ENCODE results near the gene ULK2. TPM values are rescaled to one million over a fixed set of nuclear protein-coding genes. Genes with fewer than 3 reads are reported as not detected.

ULK2 gene
- total and polyA plus RNA-seq, 2 donors (not counting 1 experiment from before 2014, with no cell fraction given): 2.0 to 2.9 TPM

DNA sequence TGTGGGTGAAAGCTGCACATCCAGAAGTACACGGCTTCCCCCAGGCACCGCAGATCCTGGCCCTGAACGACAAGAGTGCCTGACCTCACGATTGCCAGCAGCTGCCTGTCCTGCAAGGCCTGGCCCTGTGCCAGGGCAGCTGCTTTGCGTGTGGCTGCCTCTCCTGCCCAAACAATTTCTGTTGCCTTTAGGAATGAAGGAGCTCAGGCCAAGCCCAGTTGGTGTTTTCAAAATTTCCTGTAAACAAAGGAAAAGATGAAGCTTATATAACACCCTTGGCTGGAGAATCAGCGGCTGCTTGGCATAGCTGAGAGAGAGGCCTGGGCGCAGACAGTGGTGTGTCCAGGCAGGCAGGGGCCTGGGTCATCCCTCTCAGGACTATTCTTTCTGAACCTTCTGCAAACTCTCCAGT, 139.6 kb downstream of the ULK2 start:
- Mint-ChIP-seq H3K27me3 (no peaks in the 10 kb centered on the region), H3K4me3 (no peak overlapping the region), H3K27ac (no peak overlapping the region), H3K4me1 (peaks cover 12% of the 10 kb centered on the region), H3K9me3 (ENCODE audit: insufficient read depth) (no peaks in the 10 kb centered on the region)
- intact Hi-C loops (cut with micrococcal nuclease): no loop called here
- ATAC-seq (ENCODE audit: low read depth): no peak
- CTCF ChIA-PET: interaction anchor here (1.3 to 1.6 kb wide), 3 partner anchors 13 to 34 kb away, joined by 5 to 7 read pairs (median 7); no protein-coding TSS in a partner anchor
- no peaks in the 10 kb centered on the region for H3K36me3 ChIP-seq (replicated peaks in 1 of 2; ENCODE audit: control extremely low read depth in 1 of 2, control insufficient read depth in 1 of 2, extremely low read depth in 1 of 2, insufficient read depth in 2 of 2, low read length in 1 of 2)
- no peak overlapping the region for H3K27ac ChIP-seq (ENCODE audit: low read length in 2 of 2)
- no peaks in the 10 kb centered on the region for H3K9me3 ChIP-seq (ENCODE audit: control extremely low read depth in 1 of 3, control insufficient read depth in 2 of 3, insufficient read depth in 1 of 3, low read length in 2 of 3)
- no peak overlapping the region for H3K4me3 ChIP-seq (ENCODE audit: control extremely low read depth in 1 of 5, extremely low read depth in 1 of 5, insufficient read depth in 1 of 5, low read depth in 2 of 5, low read length in 4 of 5)
- no peak for TF ChIP-seq EZH2 (IDR thresholded peaks at IDR 0.05; ENCODE audit: borderline replicate concordance, insufficient read depth, low read depth, low read length, poor library complexity, severe bottlenecking)
- TF ChIP-seq, protein P1, sequence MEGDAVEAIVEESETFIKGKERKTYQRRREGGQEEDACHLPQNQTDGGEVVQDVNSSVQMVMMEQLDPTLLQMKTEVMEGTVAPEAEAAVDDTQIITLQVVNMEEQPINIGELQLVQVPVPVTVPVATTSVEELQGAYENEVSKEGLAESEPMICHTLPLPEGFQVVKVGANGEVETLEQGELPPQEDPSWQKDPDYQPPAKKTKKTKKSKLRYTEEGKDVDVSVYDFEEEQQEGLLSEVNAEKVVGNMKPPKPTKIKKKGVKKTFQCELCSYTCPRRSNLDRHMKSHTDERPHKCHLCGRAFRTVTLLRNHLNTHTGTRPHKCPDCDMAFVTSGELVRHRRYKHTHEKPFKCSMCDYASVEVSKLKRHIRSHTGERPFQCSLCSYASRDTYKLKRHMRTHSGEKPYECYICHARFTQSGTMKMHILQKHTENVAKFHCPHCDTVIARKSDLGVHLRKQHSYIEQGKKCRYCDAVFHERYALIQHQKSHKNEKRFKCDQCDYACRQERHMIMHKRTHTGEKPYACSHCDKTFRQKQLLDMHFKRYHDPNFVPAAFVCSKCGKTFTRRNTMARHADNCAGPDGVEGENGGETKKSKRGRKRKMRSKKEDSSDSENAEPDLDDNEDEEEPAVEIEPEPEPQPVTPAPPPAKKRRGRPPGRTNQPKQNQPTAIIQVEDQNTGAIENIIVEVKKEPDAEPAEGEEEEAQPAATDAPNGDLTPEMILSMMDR (IDR thresholded peaks at IDR 0.05): no peak
- DNase-seq: no peak
- 51% methylated on average over 7 of the region's 7 CpGs for WGBS (ENCODE audit: insufficient coverage)
- no peaks in the 10 kb centered on the region for H3K27me3 ChIP-seq (replicated peaks in 1 of 4; ENCODE audit: control extremely low read depth in 1 of 4, control insufficient read depth in 3 of 4, insufficient read depth in 4 of 4, low read length in 3 of 4)
- H4K20me1 ChIP-seq (ENCODE audit: control insufficient read depth, insufficient read depth, low read length, poor library complexity, severe bottlenecking): no peaks in the 10 kb centered on the region
- no peak overlapping the region for H2AFZ ChIP-seq (ENCODE audit: insufficient read depth, low read depth, low read length, poor library complexity, severe bottlenecking)
- H3K79me2 ChIP-seq (ENCODE audit: control insufficient read depth, insufficient read depth, low read length): no peaks in the 10 kb centered on the region
- H3K4me1 ChIP-seq (ENCODE audit: control insufficient read depth in 2 of 2, insufficient read depth in 2 of 2, low read length in 2 of 2): peaks cover 12% of the 10 kb centered on the region in 2 donors
- H3K4me2 ChIP-seq (replicated peaks; ENCODE audit: low read depth, low read length, poor library complexity, severe bottlenecking): no peak overlapping the region
- POLR2A ChIA-PET: no interaction called here
- H3K9ac ChIP-seq (ENCODE audit: low read length): no peak overlapping the region

DNA sequence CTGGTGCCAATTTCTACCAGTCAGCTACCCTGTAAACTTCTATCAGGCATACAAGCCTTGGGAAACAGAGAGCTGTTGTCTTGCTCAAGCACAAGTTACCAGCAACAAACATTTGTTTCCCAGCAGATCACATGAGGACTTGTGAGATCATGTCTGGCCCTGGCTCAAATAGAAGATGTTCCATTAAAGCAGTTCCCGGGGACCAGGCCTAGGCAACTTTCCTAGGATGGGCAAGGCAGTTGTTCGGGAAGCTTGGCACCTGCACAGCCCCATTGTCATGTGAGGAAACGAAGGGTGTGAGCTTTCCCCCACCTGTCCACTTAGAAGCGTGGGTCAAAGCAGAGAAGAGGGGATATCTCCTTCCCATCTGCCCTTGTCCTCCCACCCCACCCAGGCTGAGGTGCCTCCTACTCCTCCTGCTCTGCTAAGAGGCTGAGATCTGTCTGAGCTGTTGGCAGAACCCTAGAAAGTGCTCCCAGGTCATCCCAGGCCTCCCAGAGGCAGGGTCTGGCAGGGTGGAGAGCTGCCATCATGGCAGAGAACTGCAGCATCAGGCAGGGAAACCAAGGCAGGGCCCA, 140.1 kb downstream of the ULK2 start:
- CTCF ChIA-PET: interaction anchor here (0.8 to 1.6 kb wide), 4 partner anchors 13 to 37 kb away, joined by 3 to 7 read pairs (median 6); no protein-coding TSS in a partner anchor
- H3K27ac Mint-ChIP-seq: no peak overlapping the region
- H3K4me3 ChIP-seq (ENCODE audit: control extremely low read depth in 1 of 5, extremely low read depth in 1 of 5, insufficient read depth in 1 of 5, low read depth in 2 of 5, low read length in 4 of 5): no peak overlapping the region
- peaks cover 12% of the 10 kb centered on the region for H3K4me1 Mint-ChIP-seq
- 100% methylated on average over 3 of the region's 4 CpGs for WGBS (ENCODE audit: insufficient coverage)
- H2AFZ ChIP-seq (ENCODE audit: insufficient read depth, low read depth, low read length, poor library complexity, severe bottlenecking): no peak overlapping the region
- ATAC-seq (ENCODE audit: low read depth) (no peak), DNase-seq (no peak)
- no peaks in the 10 kb centered on the region for H3K27me3 Mint-ChIP-seq
- no peak overlapping the region for H3K9ac ChIP-seq (ENCODE audit: low read length)
- no peaks in the 10 kb centered on the region for H3K9me3 ChIP-seq (ENCODE audit: control extremely low read depth in 1 of 3, control insufficient read depth in 2 of 3, insufficient read depth in 1 of 3, low read length in 2 of 3)
- H3K36me3 ChIP-seq (replicated peaks in 1 of 2; ENCODE audit: control extremely low read depth in 1 of 2, control insufficient read depth in 1 of 2, extremely low read depth in 1 of 2, insufficient read depth in 2 of 2, low read length in 1 of 2): no peaks in the 10 kb centered on the region
- no peaks in the 10 kb centered on the region for H3K79me2 ChIP-seq (ENCODE audit: control insufficient read depth, insufficient read depth, low read length)
- intact Hi-C loops (cut with micrococcal nuclease): no loop called here
- H3K4me3 Mint-ChIP-seq: no peak overlapping the region
- POLR2A ChIA-PET: no interaction called here
- H3K9me3 Mint-ChIP-seq (ENCODE audit: insufficient read depth): no peaks in the 10 kb centered on the region
- no peak overlapping the region for H3K27ac ChIP-seq (ENCODE audit: low read length in 2 of 2)
- TF ChIP-seq, protein P1 (IDR thresholded peaks at IDR 0.05): no peak
- TF ChIP-seq EZH2 (IDR thresholded peaks at IDR 0.05; ENCODE audit: borderline replicate concordance, insufficient read depth, low read depth, low read length, poor library complexity, severe bottlenecking): no peak
- H4K20me1 ChIP-seq (ENCODE audit: control insufficient read depth, insufficient read depth, low read length, poor library complexity, severe bottlenecking): no peaks in the 10 kb centered on the region
- H3K27me3 ChIP-seq (replicated peaks in 1 of 4; ENCODE audit: control extremely low read depth in 1 of 4, control insufficient read depth in 3 of 4, insufficient read depth in 4 of 4, low read length in 3 of 4): no peaks in the 10 kb centered on the region
- peaks cover 12% of the 10 kb centered on the region in 2 donors for H3K4me1 ChIP-seq (ENCODE audit: control insufficient read depth in 2 of 2, insufficient read depth in 2 of 2, low read length in 2 of 2)
- no peak overlapping the region for H3K4me2 ChIP-seq (replicated peaks; ENCODE audit: low read depth, low read length, poor library complexity, severe bottlenecking)

Measured in B cell (primary cell).